Mucosa of descending colon (tissue), 3 donors: ENCODE data around the gene SH2D5. TPM values are rescaled to one million over a fixed set of nuclear protein-coding genes. Genes with fewer than 3 reads are reported as not detected.

ENCODE experiments used
- ATAC-seq: fragments of 200-7000 bp; cut with Tn5 transposase; one replicate; pipeline ENCODE4 v1.9.1; 2020; ENCODE audit warnings: mild to moderate bottlenecking, moderate library complexity
- DNase-seq, 3 donors: peaks; one replicate each; pipeline ENCODE4 v3.0.0-alpha.2; 2020
- H3K36me3 ChIP-seq: fragments of 200-600 bp; one replicate; pipeline ENCODE4 v1.8.0; 2021; ENCODE audit warnings: low read depth, mild to moderate bottlenecking
- H3K4me1 ChIP-seq: fragments of 200-600 bp; one replicate; pipeline ENCODE4 v1.8.0; 2021; ENCODE audit warnings: low read depth, mild to moderate bottlenecking
- H3K4me3 ChIP-seq: fragments of 200-600 bp; one replicate; pipeline ENCODE4 v1.8.0; 2021; ENCODE audit warnings: mild to moderate bottlenecking
- H3K9me3 ChIP-seq: fragments of 200-600 bp; one replicate; pipeline ENCODE4 v1.8.0; 2021; ENCODE audit warnings: mild to moderate bottlenecking
- CTCF ChIP-seq: fragments of 200-600 bp; IDR thresholded peaks from one replicate; pipeline ENCODE4 v1.8.0; 2022; ENCODE audit warnings: antibody characterized with exemption, mild to moderate bottlenecking
- intact Hi-C, 2 donors: fragments of 100-400 bp; cut with DNase I in 1 of 2; cut with micrococcal nuclease in 1 of 2; formaldehyde crosslinking; loops; one replicate each; pipeline versions ENCODE4 v1.11.0 to v1.11.1; 2022; cut with DNase I, micrococcal nuclease
- total RNA-seq, 3 donors: library from RNA; stranded (reverse); fragmentation: NEBNext Ultra II Directional in 2 of 3; extraction: Animal tissue kit (Norgen Biotek cat#: 25700) in 2 of 3; gene quantifications; one replicate each; pipeline versions ENCODE4 v1.2.1 to v1.2.4, GENCODE V29; 2021 to 2023
- donor health status: DM: no; HTN: no; CAD: no; lungs with moderate emphysema.
- donor health status: DM: no; HTN: no; CAD: no.
- donor health status: DM: no; HTN: yes; CAD: no.

SH2D5 gene
- total RNA-seq, 3 donors from 2014 or later = 0.07 to 0.09 TPM; not detected in 1

GRCh38 chr1:20695515-20695914, 37.0 kb downstream of the SH2D5 start:
- intact Hi-C loops = loop anchor here (5.0 to 10.0 kb wide), 2 partner anchors 499 to 502 kb away; no protein-coding TSS in a partner anchor
- no peak overlapping the region for H3K4me3 ChIP-seq
- ATAC-seq (no peak), DNase-seq (no peak)
- peaks cover 2% of the 10 kb centered on the region for H3K4me1 ChIP-seq
- no peaks in the 10 kb centered on the region for H3K9me3 ChIP-seq
- H3K36me3 ChIP-seq = no peaks in the 10 kb centered on the region
- TF ChIP-seq CTCF = no peak

- Histone ChIP-seq H3K4me3 (no peak overlapping the region), H3K9me3 (no peaks in the 10 kb centered on the region), H3K4me1 (peaks cover 2% of the 10 kb centered on the region), H3K36me3 (no peaks in the 10 kb centered on the region)
- DNase-seq (peak in 1 of 3 donors; percentile 21), ATAC-seq (no peak)
- TF ChIP-seq CTCF = no peak
- intact Hi-C loops = loop anchor here in 1 of 2 donors (10.0 kb wide), 1 partner anchor 501 kb away; no protein-coding TSS in a partner anchor
Measured at GRCh38 chr1:20693623-20694022, 38.9 kb downstream of the SH2D5 start.

- H3K36me3 ChIP-seq = no peaks in the 10 kb centered on the region
- TF ChIP-seq CTCF = no peak
- intact Hi-C loops = loop anchor here in 1 of 2 donors (10.0 kb wide), 1 partner anchor 503 kb away; no protein-coding TSS in a partner anchor
- no peak for ATAC-seq
- DNase-seq = no peak
- no peak overlapping the region for H3K4me3 ChIP-seq
- H3K9me3 ChIP-seq = no peaks in the 10 kb centered on the region
- H3K4me1 ChIP-seq = peaks cover 2% of the 10 kb centered on the region
Measured at GRCh38 chr1:20691872-20692271, 40.6 kb downstream of the SH2D5 start.

GRCh38 chr1:20689645-20690056, 42.9 kb downstream of the SH2D5 start:
- H3K4me3 ChIP-seq = no peak overlapping the region
- H3K36me3 ChIP-seq = no peaks in the 10 kb centered on the region
- no peaks in the 10 kb centered on the region for H3K9me3 ChIP-seq
- no peak for DNase-seq
- H3K4me1 ChIP-seq = no peaks in the 10 kb centered on the region
- no peak for TF ChIP-seq CTCF
- no peak for ATAC-seq
- intact Hi-C loops = loop anchor here in 1 of 2 donors (10.0 kb wide), 1 partner anchor 505 kb away; no protein-coding TSS in a partner anchor

- ATAC-seq (no peak), DNase-seq (no peak)
- Histone ChIP-seq H3K4me1 (no peaks in the 10 kb centered on the region), H3K9me3 (no peaks in the 10 kb centered on the region), H3K4me3 (no peak overlapping the region), H3K36me3 (no peaks in the 10 kb centered on the region)
- intact Hi-C loops = no loop called here
- no peak for TF ChIP-seq CTCF
Measured at GRCh38 chr1:20686883-20687725, 45.4 kb downstream of the SH2D5 start.
